Lower leg skin (tissue), 4 donors: ENCODE results near the gene INIP. TPM values are rescaled to one million over a fixed set of nuclear protein-coding genes. Genes with fewer than 3 reads are reported as not detected.

ENCODE experiments used
- DNase-seq, 2 donors: peaks; one replicate each; pipeline ENCODE4 v3.0.0-alpha.2; 2019; ENCODE audit warnings: low spot score in 2 of 2
- H3K4me3 ChIP-seq: fragments of 200-600 bp; sonication (generic); 2 replicates; pipeline ENCODE4 v1.5.1; 2017; ENCODE audit warnings: mild to moderate bottlenecking, low read depth; ENCODE audit not compliant: poor library complexity, severe bottlenecking
- CTCF ChIP-seq, 3 donors: fragments of 450-650 bp; IDR thresholded peaks; one replicate each; pipeline ENCODE4 v1.5.1; 2016; ENCODE audit warnings: antibody characterized with exemption in 3 of 3, mild to moderate bottlenecking in 3 of 3, moderate library complexity in 2 of 3
- POLR2A ChIP-seq, 2 donors: fragments of 450-650 bp; IDR thresholded peaks; one replicate each; pipeline ENCODE4 v1.6.1; 2016 to 2017; ENCODE audit warnings: antibody characterized with exemption in 2 of 2, mild to moderate bottlenecking in 1 of 2, moderate library complexity in 1 of 2
- WGBS, 2 donors: methylation state at CpG; one replicate each; pipeline ENCODE4 v1.1.5; 2018; 5-methylcytosine and 5-hydroxymethylcytosine counted together
- intact Hi-C: fragments of 100-400 bp; cut with DNase I; formaldehyde crosslinking; loops from one replicate; pipeline ENCODE4 v1.15.0; 2023; ENCODE audit warnings: low total_unique reads
- total RNA-seq, 4 donors: library from RNA; depleted of rRNA; stranded (reverse); fragments of >200 nt; gene quantifications; one replicate each; pipeline ENCODE4 v1.1.0, GENCODE V29; 2016

Gene INIP
- total RNA-seq, 4 donors from 2014 or later = 12.5 to 20.0 (median 16.6) TPM

- intact Hi-C loops = no loop called here
- DNase-seq = no peak
Measured at GRCh38 chr9:112665347-112665746, 52.6 kb downstream of the INIP start.

GRCh38 chr9:112664531-112664930 is 53.4 kb downstream of the INIP start:
- no peak for TF ChIP-seq POLR2A (IDR thresholded peaks at IDR 0.05)
- TF ChIP-seq CTCF (IDR thresholded peaks at IDR 0.05) = no peak
- DNase-seq = no peak
- H3K4me3 ChIP-seq = no peak overlapping the region
- WGBS, 2 donors = 88 to 92% methylated on average over 3 of the region's 3 CpGs
- intact Hi-C loops = loop anchor here (1.0 kb wide), 1 partner anchor 13 kb away; no protein-coding TSS in a partner anchor

More at GRCh38 chr9:112665347-112665746, 52.6 kb downstream of the INIP start:
- 69 to 78% methylated on average over 4 of the region's 4 CpGs for WGBS, 2 donors
- H3K4me3 ChIP-seq = no peak overlapping the region
- TF ChIP-seq POLR2A (IDR thresholded peaks at IDR 0.05) (no peak), CTCF (IDR thresholded peaks at IDR 0.05) (no peak)

- 93 to 94% methylated on average over 5 of the region's 5 CpGs for WGBS, 2 donors
- intact Hi-C loops = loop anchor here (1.0 kb wide), 1 partner anchor 14 kb away; no protein-coding TSS in a partner anchor
- H3K4me3 ChIP-seq = no peak overlapping the region
- DNase-seq = no peak
- no peak for TF ChIP-seq POLR2A (IDR thresholded peaks at IDR 0.05)
- no peak for TF ChIP-seq CTCF (IDR thresholded peaks at IDR 0.05)
Measured at GRCh38 chr9:112663681-112664080, 54.2 kb downstream of the INIP start.

- no peak overlapping the region for H3K4me3 ChIP-seq
- intact Hi-C loops = no loop called here
- DNase-seq = no peak
- TF ChIP-seq CTCF (IDR thresholded peaks at IDR 0.05) (no peak), POLR2A (IDR thresholded peaks at IDR 0.05) (no peak)
- 95 to 97% methylated on average over 12 of the region's 12 CpGs for WGBS, 2 donors
Measured at GRCh38 chr9:112659906-112660305, 58.0 kb downstream of the INIP start.

GRCh38 chr9:112655668-112656067 is 62.2 kb downstream of the INIP start:
- TF ChIP-seq CTCF (IDR thresholded peaks at IDR 0.05) = no peak
- TF ChIP-seq POLR2A (IDR thresholded peaks at IDR 0.05) = no peak
- no peak overlapping the region for H3K4me3 ChIP-seq
- DNase-seq = no peak
- WGBS, 2 donors = 75 to 78% methylated on average over 3 of the region's 3 CpGs
- intact Hi-C loops = no loop called here

- no peak for TF ChIP-seq POLR2A (IDR thresholded peaks at IDR 0.05)
- no peak for TF ChIP-seq CTCF (IDR thresholded peaks at IDR 0.05)
- no peak for DNase-seq
- no peak overlapping the region for H3K4me3 ChIP-seq
- WGBS, 2 donors = 88 to 91% methylated on average over 5 of the region's 5 CpGs
- intact Hi-C loops = no loop called here
Measured at GRCh38 chr9:112654282-112654681, 63.6 kb downstream of the INIP start.
